HG03095 (cell line): Measurements from ENCODE around the gene IL10RA.

Experiments
- ATAC-seq: cut with Tn5 transposase; IDR thresholded peaks from one replicate; pipeline ENCODE4 v1.9.1; 2021; ENCODE audit warnings: moderate library complexity; ENCODE audit not compliant: unreplicated experiment

Gene IL10RA

GRCh38 chr11:117989351-117990102 lies 3.3 kb downstream of the IL10RA start:
- no peak for ATAC-seq

- ATAC-seq = no peak
Observed at GRCh38 chr11:117992136-117992535, 5.9 kb downstream of the IL10RA start.

GRCh38 chr11:117992620-117993019 lies 6.4 kb downstream of the IL10RA start:
- ATAC-seq = no peak

- no peak for ATAC-seq
Observed at GRCh38 chr11:117993988-117994745, 8.0 kb downstream of the IL10RA start.

- ATAC-seq = no peak
Observed at GRCh38 chr11:117995472-117995871, 9.3 kb downstream of the IL10RA start.

GRCh38 chr11:117996058-117996457 lies 9.9 kb downstream of the IL10RA start:
- no peak for ATAC-seq

- no peak for ATAC-seq
Observed at GRCh38 chr11:117997406-117997805, 11.2 kb downstream of the IL10RA start.

GRCh38 chr11:117997823-117998579 lies 11.8 kb downstream of the IL10RA start:
- peak; percentile 61 for ATAC-seq

GRCh38 chr11:117998664-117999353 lies 12.6 kb downstream of the IL10RA start:
- no peak for ATAC-seq

- no peak for ATAC-seq
Observed at GRCh38 chr11:117999354-117999993, 13.3 kb downstream of the IL10RA start.

- no peak for ATAC-seq
Observed at GRCh38 chr11:118000067-118000849, 14.1 kb downstream of the IL10RA start.

GRCh38 chr11:118000850-118001228 lies 14.6 kb downstream of the IL10RA start:
- no peak for ATAC-seq

GRCh38 chr11:118001494-118001971 lies 15.3 kb downstream of the IL10RA start:
- ATAC-seq = no peak

- ATAC-seq = no peak
Observed at GRCh38 chr11:118002010-118002540, 15.9 kb downstream of the IL10RA start.

- no peak for ATAC-seq
Observed at GRCh38 chr11:118002541-118003423, 16.6 kb downstream of the IL10RA start.

GRCh38 chr11:118003456-118003855 lies 17.3 kb downstream of the IL10RA start:
- no peak for ATAC-seq

GRCh38 chr11:118004543-118005223 lies 18.5 kb downstream of the IL10RA start:
- ATAC-seq = no peak
